Breast epithelium (tissue), 4 donors: Measurements from ENCODE around the gene PCARE. TPM values are rescaled to one million over a fixed set of nuclear protein-coding genes. Genes with fewer than 3 reads are reported as not detected.

Experiments
- DNase-seq, 2 donors: peaks; one replicate each; pipeline ENCODE4 v3.0.0-alpha.2; 2019; ENCODE audit warnings: low spot score in 2 of 2
- H3K27ac ChIP-seq, 2 donors: fragments of 200-600 bp; sonication (generic) in 1 of 2; one replicate each; pipeline ENCODE4 v1.5.1; 2016 to 2019; ENCODE audit warnings: mild to moderate bottlenecking in 1 of 2
- H3K27me3 ChIP-seq, 2 donors: fragments of 200-600 bp; sonication (generic) in 1 of 2; one replicate each; pipeline versions ENCODE4 v1.5.1 to v1.6.0; 2017 to 2019; ENCODE audit warnings: control low read depth in 1 of 2, mild to moderate bottlenecking in 1 of 2
- H3K36me3 ChIP-seq: fragments of 200-600 bp; one replicate; pipeline ENCODE4 v1.5.1; 2019
- H3K4me1 ChIP-seq, 2 donors: fragments of 200-600 bp; sonication (generic); one replicate each; pipeline ENCODE4 v1.5.1; 2016 to 2019; ENCODE audit warnings: control low read depth in 1 of 2
- H3K4me3 ChIP-seq, 3 donors: fragments of 200-600 bp; sonication (generic); 1 replicate in 2 of 3; 2 replicates in 1 of 3; pipeline ENCODE4 v1.5.1; 2016 to 2019; ENCODE audit warnings: mild to moderate bottlenecking in 3 of 3, moderate library complexity in 2 of 3
- H3K9me3 ChIP-seq, 2 donors: fragments of 200-600 bp; sonication (generic) in 1 of 2; one replicate each; pipeline ENCODE4 v1.5.1; 2016 to 2019; ENCODE audit warnings: control low read depth in 1 of 2
- CTCF ChIP-seq, 3 donors: fragments of 450-650 bp; IDR thresholded peaks; one replicate each; pipeline ENCODE4 v1.5.1; 2016 to 2017; ENCODE audit warnings: antibody characterized with exemption in 3 of 3, mild to moderate bottlenecking in 3 of 3, moderate library complexity in 3 of 3
- POLR2A ChIP-seq: fragments of 450-650 bp; IDR thresholded peaks from one replicate; pipeline ENCODE4 v1.6.1; 2016; ENCODE audit warnings: antibody characterized with exemption, mild to moderate bottlenecking, moderate library complexity
- POLR2AphosphoS5 ChIP-seq, 3 donors: sonication (generic); formaldehyde crosslinking; IDR thresholded peaks; one replicate each; pipeline ENCODE4 v1.6.1; 2017; ENCODE audit warnings: antibody characterized with exemption in 3 of 3
- intact Hi-C: fragments of 100-400 bp; cut with DNase I; formaldehyde crosslinking; loops from one replicate; pipeline ENCODE4 v1.15.1; 2023; ENCODE audit warnings: low total_unique reads
- total RNA-seq, 3 donors: library from RNA; depleted of rRNA; stranded (reverse); fragments of >200 nt; gene quantifications; one replicate each; pipeline ENCODE4 v1.1.0, GENCODE V29; 2016

PCARE gene
- total RNA-seq, 3 donors from 2014 or later = not detected

DNA sequence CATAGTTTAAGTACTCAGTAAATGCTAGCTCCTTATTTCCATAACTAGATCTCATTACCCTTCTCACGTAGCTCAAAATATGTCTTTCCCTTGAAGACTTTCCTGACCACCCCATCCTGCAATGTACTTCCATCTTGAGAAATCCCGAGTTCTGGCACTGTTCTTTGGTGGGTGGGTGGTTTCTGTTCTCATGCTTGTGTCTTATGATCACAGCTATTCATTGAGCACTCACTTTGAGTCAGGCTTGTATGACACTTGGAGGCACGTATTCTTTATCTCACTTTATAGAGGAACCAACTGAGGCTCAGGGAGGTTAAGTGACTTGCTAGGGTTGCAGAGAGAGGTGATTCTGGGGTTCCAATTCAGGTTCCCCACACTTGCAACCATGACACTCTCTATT, 31.9 kb upstream of the PCARE start:
- DNase-seq = no peak
- Histone ChIP-seq H3K36me3 (no peaks in the 10 kb centered on the region), H3K27ac (peak overlapping the region; percentile 57 to 84), H3K4me1 (no peaks in the 10 kb centered on the region), H3K4me3 (no peak overlapping the region), H3K27me3 (no peaks in the 10 kb centered on the region), H3K9me3 (no peaks in the 10 kb centered on the region)
- intact Hi-C loops = no loop called here
- TF ChIP-seq CTCF (IDR thresholded peaks at IDR 0.05) = no peak

DNA sequence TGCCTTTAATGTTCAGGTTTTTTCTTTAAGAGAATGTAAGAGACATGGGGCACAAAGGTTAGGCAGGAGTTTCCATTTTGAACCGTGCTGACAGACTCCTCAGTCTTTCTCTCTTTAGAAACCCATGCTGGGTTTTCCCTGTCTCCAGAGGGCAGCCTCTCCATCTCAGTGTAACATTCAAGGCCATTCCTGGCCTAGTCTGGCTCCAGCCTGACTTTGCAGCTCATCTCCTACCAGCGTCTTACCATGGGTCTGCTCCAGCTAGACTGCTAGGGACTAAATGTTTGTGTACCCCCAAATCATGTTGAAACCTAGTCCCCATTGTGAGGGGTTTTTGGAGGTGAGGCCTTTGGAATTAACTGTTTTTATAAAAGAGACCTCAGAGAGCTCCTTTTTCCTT, 31.1 kb upstream of the PCARE start:
- TF ChIP-seq POLR2AphosphoS5 (IDR thresholded peaks at IDR 0.05) = no peak
- TF ChIP-seq CTCF (IDR thresholded peaks at IDR 0.05) = no peak
- no peak for TF ChIP-seq POLR2A
- no peaks in the 10 kb centered on the region for H3K4me1 ChIP-seq
- H3K9me3 ChIP-seq = no peaks in the 10 kb centered on the region
- intact Hi-C loops = no loop called here
- no peaks in the 10 kb centered on the region for H3K27me3 ChIP-seq
- no peak overlapping the region for H3K4me3 ChIP-seq
- H3K36me3 ChIP-seq = no peaks in the 10 kb centered on the region
- no peak for DNase-seq
- H3K27ac ChIP-seq = no peak overlapping the region

GRCh38 chr2:29104688-29105087, 30.4 kb upstream of the PCARE start:
- H3K36me3 ChIP-seq = no peaks in the 10 kb centered on the region
- no peaks in the 10 kb centered on the region for H3K27me3 ChIP-seq
- no peak overlapping the region for H3K27ac ChIP-seq
- intact Hi-C loops = loop anchor here (5.0 kb wide), 1 partner anchor 193 kb away; no protein-coding TSS in a partner anchor
- no peaks in the 10 kb centered on the region for H3K9me3 ChIP-seq
- no peaks in the 10 kb centered on the region for H3K4me1 ChIP-seq
- TF ChIP-seq POLR2A = no peak
- no peak for TF ChIP-seq CTCF (IDR thresholded peaks at IDR 0.05)
- no peak for TF ChIP-seq POLR2AphosphoS5 (IDR thresholded peaks at IDR 0.05)
- no peak for DNase-seq
- no peak overlapping the region for H3K4me3 ChIP-seq

DNA sequence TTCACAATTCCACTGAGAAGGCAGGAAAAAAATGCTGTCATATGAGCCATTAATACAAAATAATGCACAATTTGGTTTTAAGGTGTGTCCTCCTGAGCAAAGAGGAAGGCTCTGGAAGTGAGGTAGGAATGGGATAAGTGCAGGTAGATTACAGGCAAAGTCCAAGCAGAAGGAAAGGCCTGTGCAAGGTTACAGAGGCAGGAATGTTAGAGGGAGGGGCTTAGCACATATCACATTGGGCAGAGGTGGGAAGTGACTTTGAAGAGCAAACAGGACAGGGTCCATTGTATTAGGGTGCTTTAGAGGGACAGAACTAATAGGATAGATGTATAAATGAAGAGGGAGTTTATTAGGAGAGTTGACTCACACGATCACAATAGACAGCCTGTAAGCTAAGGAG, 26.2 kb upstream of the PCARE start:
- intact Hi-C loops = loop anchor here (5.0 kb wide), 1 partner anchor 197 kb away; no protein-coding TSS in a partner anchor
- no peak for DNase-seq
- Histone ChIP-seq H3K9me3 (no peaks in the 10 kb centered on the region), H3K36me3 (no peaks in the 10 kb centered on the region), H3K27ac (peak overlapping the region in 1 of 2 donors; percentile 44), H3K4me1 (no peaks in the 10 kb centered on the region), H3K27me3 (no peaks in the 10 kb centered on the region), H3K4me3 (no peak overlapping the region)
- TF ChIP-seq CTCF (IDR thresholded peaks at IDR 0.05) (no peak), POLR2AphosphoS5 (IDR thresholded peaks at IDR 0.05) (no peak), POLR2A (no peak)

GRCh38 chr2:29097569-29097968, 23.2 kb upstream of the PCARE start:
- H3K27me3 ChIP-seq = no peaks in the 10 kb centered on the region
- peak overlapping the region; percentile 60 to 69 for H3K27ac ChIP-seq
- H3K4me3 ChIP-seq = no peak overlapping the region
- no peaks in the 10 kb centered on the region for H3K4me1 ChIP-seq
- intact Hi-C loops = no loop called here
- TF ChIP-seq POLR2A (no peak), POLR2AphosphoS5 (IDR thresholded peaks at IDR 0.05) (no peak), CTCF (IDR thresholded peaks at IDR 0.05) (no peak)
- DNase-seq = peak in 1 of 2 donors; percentile 52
- H3K36me3 ChIP-seq = no peaks in the 10 kb centered on the region
- H3K9me3 ChIP-seq = no peaks in the 10 kb centered on the region
